ENCODE results near the gene E2F2. TPM values are rescaled to one million over a fixed set of nuclear protein-coding genes. Genes with fewer than 3 reads are reported as not detected.
"Not testable (repeated sequence)": the region's sequence is repeated elsewhere in the genome, so short reads cannot be mapped to it uniquely, and the experiment has no call there.

Gene E2F2
- total RNA-seq, 1 donor from 2014 or later: 1.1 TPM

GRCh38 chr1:23505851-23506250, 25.2 kb downstream of the E2F2 start:
- no peaks in the 10 kb centered on the region for H3K9me3 ChIP-seq
- H3K27me3 ChIP-seq (ENCODE audit: low read depth): no peaks in the 10 kb centered on the region
- H3K4me3 ChIP-seq: no peak overlapping the region
- H3K4me1 ChIP-seq: no peaks in the 10 kb centered on the region
- H3K36me3 ChIP-seq: no peaks in the 10 kb centered on the region
- intact Hi-C loops (cut with DNase I): no loop called here
- ATAC-seq (no peak), DNase-seq (no peak)
- TF ChIP-seq, protein P1, sequence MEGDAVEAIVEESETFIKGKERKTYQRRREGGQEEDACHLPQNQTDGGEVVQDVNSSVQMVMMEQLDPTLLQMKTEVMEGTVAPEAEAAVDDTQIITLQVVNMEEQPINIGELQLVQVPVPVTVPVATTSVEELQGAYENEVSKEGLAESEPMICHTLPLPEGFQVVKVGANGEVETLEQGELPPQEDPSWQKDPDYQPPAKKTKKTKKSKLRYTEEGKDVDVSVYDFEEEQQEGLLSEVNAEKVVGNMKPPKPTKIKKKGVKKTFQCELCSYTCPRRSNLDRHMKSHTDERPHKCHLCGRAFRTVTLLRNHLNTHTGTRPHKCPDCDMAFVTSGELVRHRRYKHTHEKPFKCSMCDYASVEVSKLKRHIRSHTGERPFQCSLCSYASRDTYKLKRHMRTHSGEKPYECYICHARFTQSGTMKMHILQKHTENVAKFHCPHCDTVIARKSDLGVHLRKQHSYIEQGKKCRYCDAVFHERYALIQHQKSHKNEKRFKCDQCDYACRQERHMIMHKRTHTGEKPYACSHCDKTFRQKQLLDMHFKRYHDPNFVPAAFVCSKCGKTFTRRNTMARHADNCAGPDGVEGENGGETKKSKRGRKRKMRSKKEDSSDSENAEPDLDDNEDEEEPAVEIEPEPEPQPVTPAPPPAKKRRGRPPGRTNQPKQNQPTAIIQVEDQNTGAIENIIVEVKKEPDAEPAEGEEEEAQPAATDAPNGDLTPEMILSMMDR (IDR thresholded peaks at IDR 0.05): no peak
- H3K27ac ChIP-seq: no peak overlapping the region

- ATAC-seq; H3K27ac ChIP-seq; intact Hi-C loops (cut with DNase I); H3K4me1 ChIP-seq; H3K27me3 ChIP-seq (ENCODE audit: low read depth); H3K36me3 ChIP-seq; H3K9me3 ChIP-seq; DNase-seq; H3K4me3 ChIP-seq: not testable (repeated sequence)
Observed at GRCh38 chr1:23504156-23504555, 26.9 kb downstream of the E2F2 start.

- ATAC-seq (no peak), DNase-seq (no peak)
- no peaks in the 10 kb centered on the region for H3K27me3 ChIP-seq (ENCODE audit: low read depth)
- H3K4me3 ChIP-seq: no peak overlapping the region
- intact Hi-C loops (cut with DNase I): no loop called here
- H3K36me3 ChIP-seq: no peaks in the 10 kb centered on the region
- H3K9me3 ChIP-seq: no peaks in the 10 kb centered on the region
- TF ChIP-seq, protein P1 (IDR thresholded peaks at IDR 0.05): no peak
- H3K27ac ChIP-seq: no peak overlapping the region
- H3K4me1 ChIP-seq: no peaks in the 10 kb centered on the region
Observed at GRCh38 chr1:23502951-23503350, 28.1 kb downstream of the E2F2 start.

- Histone ChIP-seq H3K4me1 (peaks cover 8% of the 10 kb centered on the region), H3K27ac (no peak overlapping the region), H3K9me3 (no peaks in the 10 kb centered on the region), H3K36me3 (no peaks in the 10 kb centered on the region), H3K27me3 (ENCODE audit: low read depth) (no peaks in the 10 kb centered on the region), H3K4me3 (no peak overlapping the region)
- intact Hi-C loops (cut with DNase I): no loop called here
- TF ChIP-seq, protein P1 (IDR thresholded peaks at IDR 0.05): no peak
- ATAC-seq: no peak
- no peak for DNase-seq
Observed at GRCh38 chr1:23500466-23500865, 30.6 kb downstream of the E2F2 start.

- no peak overlapping the region for H3K27ac ChIP-seq
- H3K4me1 ChIP-seq: peaks cover 8% of the 10 kb centered on the region
- H3K4me3 ChIP-seq: no peak overlapping the region
- H3K9me3 ChIP-seq: no peaks in the 10 kb centered on the region
- ATAC-seq (peak; percentile 65 to 73), DNase-seq (no peak)
- H3K36me3 ChIP-seq: no peaks in the 10 kb centered on the region
- intact Hi-C loops (cut with DNase I): no loop called here
- TF ChIP-seq, protein P1 (IDR thresholded peaks at IDR 0.05): no peak
- H3K27me3 ChIP-seq (ENCODE audit: low read depth): no peaks in the 10 kb centered on the region
Observed at GRCh38 chr1:23497777-23498439, 33.1 kb downstream of the E2F2 start.

DNA sequence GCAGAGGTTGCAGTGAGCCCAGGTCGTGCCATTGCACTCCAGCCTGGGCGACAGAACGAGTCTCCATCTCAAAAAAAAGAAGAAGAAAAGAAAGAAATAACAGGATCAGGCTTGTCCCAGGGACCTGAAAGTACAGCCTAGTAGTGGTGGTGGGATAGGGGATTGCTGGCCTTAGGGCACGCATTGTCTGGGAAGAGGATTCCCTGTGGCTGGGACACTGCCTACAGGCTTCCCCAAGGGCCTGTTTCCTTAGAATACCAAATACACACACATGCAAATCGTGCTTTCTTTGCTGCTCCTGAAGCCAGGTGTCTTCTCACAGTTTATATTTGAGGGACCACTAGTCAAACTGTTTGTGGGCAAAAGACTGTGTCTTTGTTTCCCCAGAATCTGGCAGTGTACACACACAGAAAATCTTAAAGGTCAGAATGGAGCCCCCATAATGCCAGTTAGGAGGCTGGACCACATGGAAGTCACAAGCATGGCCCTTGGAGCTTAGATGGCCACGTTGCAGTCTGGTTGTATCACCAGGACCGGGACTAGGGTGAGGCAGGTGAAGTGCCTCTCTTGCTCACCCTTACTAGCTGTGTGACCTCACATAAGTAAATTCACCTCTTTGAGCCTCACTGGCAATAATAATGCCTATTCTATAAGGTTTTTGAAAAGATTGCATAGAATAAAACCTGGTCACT, 34.4 kb downstream of the E2F2 start:
- ATAC-seq: peak; percentile 5 to 24
- no peaks in the 10 kb centered on the region for H3K36me3 ChIP-seq
- no peak overlapping the region for H3K4me3 ChIP-seq
- TF ChIP-seq, protein P1 (IDR thresholded peaks at IDR 0.05): no peak
- no peaks in the 10 kb centered on the region for H3K27me3 ChIP-seq (ENCODE audit: low read depth)
- no peaks in the 10 kb centered on the region for H3K9me3 ChIP-seq
- DNase-seq: no peak
- intact Hi-C loops (cut with DNase I): no loop called here
- H3K4me1 ChIP-seq: peaks cover 8% of the 10 kb centered on the region
- H3K27ac ChIP-seq: no peak overlapping the region

- DNase-seq; H3K4me3 ChIP-seq; H3K27me3 ChIP-seq (ENCODE audit: low read depth); H3K36me3 ChIP-seq; H3K27ac ChIP-seq; H3K9me3 ChIP-seq; H3K4me1 ChIP-seq; intact Hi-C loops (cut with DNase I); ATAC-seq: not testable (repeated sequence)
Observed at GRCh38 chr1:23494836-23495235, 36.2 kb downstream of the E2F2 start.

DNA sequence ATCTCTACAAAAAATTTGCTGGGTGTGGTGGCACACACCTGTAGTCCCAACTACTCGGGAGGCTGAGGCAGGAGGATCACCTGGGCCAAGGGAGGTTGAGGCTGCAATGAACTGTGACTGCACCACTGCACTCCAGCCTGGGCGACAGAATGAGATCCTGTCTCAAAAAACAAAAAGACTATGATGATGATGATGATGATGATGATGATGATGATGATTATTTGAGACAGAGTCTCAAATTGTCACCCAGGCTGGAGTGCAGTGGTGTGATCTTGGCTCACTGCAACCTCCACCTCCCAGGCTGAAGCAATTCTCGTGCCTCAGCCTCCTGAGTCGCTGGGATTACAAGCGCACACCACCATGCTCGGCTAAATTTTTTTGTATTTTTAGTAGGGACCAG, 38.3 kb downstream of the E2F2 start:
- intact Hi-C loops (cut with DNase I); H3K4me1 ChIP-seq; ATAC-seq; DNase-seq; H3K4me3 ChIP-seq; H3K36me3 ChIP-seq; H3K9me3 ChIP-seq; H3K27ac ChIP-seq; H3K27me3 ChIP-seq (ENCODE audit: low read depth): not testable (repeated sequence)
